HL-60 (cell line): ENCODE results near the gene PLD5.

Source experiments
- DNase-seq, 2 experiments: peaks; one replicate each; pipeline ENCODE4 v3.0.0-alpha.2; 2010 to 2020; ENCODE audit warnings: low read depth in 1 of 2, low spot score in 1 of 2
- H3K27ac ChIP-seq: fragments of 250-450 bp; sonication (Bioruptor Pico); replicated peaks from 2 replicates; pipeline ENCODE4 v1.5.1; 2020; ENCODE audit warnings: mild to moderate bottlenecking, moderate library complexity
- H3K27me3 ChIP-seq: fragments of 250-450 bp; sonication (Bioruptor Pico); 2 replicates; pipeline ENCODE4 v1.5.1; 2021; ENCODE audit warnings: mild to moderate bottlenecking, moderate library complexity; ENCODE audit not compliant: insufficient read depth, poor library complexity, severe bottlenecking
- H3K4me3 ChIP-seq: replicated peaks from 2 replicates; pipeline ENCODE4 v1.5.1; 2011; ENCODE audit warnings: mild to moderate bottlenecking, control low read depth, low read length; ENCODE audit not compliant: insufficient read depth
- CTCF ChIP-seq: IDR thresholded peaks from one replicate; pipeline ENCODE4 v1.5.1; 2011; ENCODE audit warnings: low read length, control low read depth, inconsistent platforms; ENCODE audit not compliant: insufficient read depth
- GABPA ChIP-seq: IDR thresholded peaks from 2 replicates; pipeline ENCODE4 v1.6.1; 2012; ENCODE audit warnings: low read depth
- POLR2AphosphoS5 ChIP-seq: IDR thresholded peaks from 2 replicates; pipeline ENCODE4 v1.6.1; 2012; ENCODE audit warnings: low read depth
- REST ChIP-seq: IDR thresholded peaks from 2 replicates; pipeline ENCODE4 v1.6.1; 2012; ENCODE audit warnings: low read depth; ENCODE audit not compliant: insufficient replicate concordance
- SPI1 ChIP-seq: IDR thresholded peaks from 2 replicates; pipeline ENCODE4 v1.6.1; 2012; ENCODE audit warnings: low read depth, mild to moderate bottlenecking, borderline replicate concordance

The PLD5 gene

DNA sequence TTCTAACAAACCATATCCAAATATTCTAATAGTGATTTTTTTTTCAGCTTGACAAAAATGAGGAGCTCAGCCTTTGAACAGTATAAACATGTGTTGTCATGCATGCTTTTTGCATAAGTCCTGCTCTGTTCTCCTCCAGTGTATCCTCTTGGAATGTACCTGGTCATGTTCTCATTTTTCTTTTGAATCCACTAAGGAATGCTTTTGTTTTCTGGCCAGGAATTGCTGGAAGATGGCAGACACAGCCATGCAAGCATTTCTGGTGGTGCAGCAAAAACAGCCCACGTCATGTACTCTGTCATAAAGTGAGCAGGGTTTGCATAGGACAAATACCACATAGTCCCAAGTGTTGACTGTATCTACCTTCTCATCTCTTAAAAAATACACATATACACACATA lies 11.5 kb upstream of the PLD5 start:
- Histone ChIP-seq H3K27me3 (peaks cover 2% of the 10 kb centered on the region), H3K4me3 (no peak overlapping the region), H3K27ac (no peak overlapping the region)
- DNase-seq: no peak
- no peak for TF ChIP-seq GABPA
- TF ChIP-seq CTCF: no peak
- TF ChIP-seq POLR2AphosphoS5: no peak
- no peak for TF ChIP-seq REST
- no peak for TF ChIP-seq SPI1

GRCh38 chr1:242534753-242535152 lies 10.3 kb upstream of the PLD5 start:
- no peak for DNase-seq
- Histone ChIP-seq H3K27me3 (peaks cover 2% of the 10 kb centered on the region), H3K27ac (no peak overlapping the region), H3K4me3 (no peak overlapping the region)
- no peak for TF ChIP-seq REST
- TF ChIP-seq SPI1: no peak
- TF ChIP-seq GABPA: no peak
- no peak for TF ChIP-seq CTCF
- no peak for TF ChIP-seq POLR2AphosphoS5

GRCh38 chr1:242530761-242531160 lies 6.3 kb upstream of the PLD5 start:
- no peak for DNase-seq
- Histone ChIP-seq H3K27ac (no peak overlapping the region), H3K4me3 (no peak overlapping the region), H3K27me3 (peaks cover 3% of the 10 kb centered on the region)
- no peak for TF ChIP-seq POLR2AphosphoS5
- no peak for TF ChIP-seq REST
- TF ChIP-seq GABPA: no peak
- no peak for TF ChIP-seq CTCF
- TF ChIP-seq SPI1: no peak
